Smooth muscle cell (in vitro differentiated cells): ENCODE measurements around the gene ZFYVE19. TPM values are rescaled to one million over a fixed set of nuclear protein-coding genes. Genes with fewer than 3 reads are reported as not detected.

Experiments used
- DNase-seq: peaks from one replicate; lab custom pipeline; 2025; ENCODE audit not compliant: unreplicated experiment; lab: John Stamatoyannopoulos, UW
- H2AFZ ChIP-seq: fragments of 200-600 bp; sonication (generic); 2 replicates; pipeline ENCODE4 v1.6.0; 2016; ENCODE audit warnings: antibody characterized with exemption, low read depth, mild to moderate bottlenecking
- H3F3A ChIP-seq: fragments of 200-600 bp; sonication (generic); 2 replicates; pipeline ENCODE4 v1.6.0; 2017; ENCODE audit warnings: antibody characterized with exemption, low read depth
- H3K27ac ChIP-seq: fragments of 200-600 bp; sonication (generic); 2 replicates; pipeline ENCODE4 v1.5.1; 2016; ENCODE audit warnings: low read depth, mild to moderate bottlenecking
- H3K27me3 ChIP-seq: fragments of 200-600 bp; sonication (generic); 2 replicates; pipeline ENCODE4 v1.6.1; 2016; ENCODE audit warnings: low read depth, mild to moderate bottlenecking
- H3K36me3 ChIP-seq: fragments of 200-600 bp; sonication (generic); 2 replicates; pipeline ENCODE4 v1.5.1; 2016; ENCODE audit warnings: low read depth
- H3K4me1 ChIP-seq: fragments of 200-600 bp; sonication (generic); 2 replicates; pipeline ENCODE4 v1.5.1; 2016; ENCODE audit warnings: low read depth
- H3K4me2 ChIP-seq: fragments of 200-600 bp; sonication (generic); 2 replicates; pipeline ENCODE4 v1.6.0; 2016; ENCODE audit warnings: mild to moderate bottlenecking
- H3K4me3 ChIP-seq: fragments of 200-600 bp; sonication (generic); 2 replicates; pipeline ENCODE4 v1.5.1; 2016; ENCODE audit warnings: mild to moderate bottlenecking
- H3K79me2 ChIP-seq: fragments of 200-600 bp; sonication (generic); 2 replicates; pipeline ENCODE4 v1.6.0; 2016; ENCODE audit warnings: low read depth, mild to moderate bottlenecking
- H3K9ac ChIP-seq: fragments of 200-600 bp; sonication (generic); 2 replicates; pipeline ENCODE4 v1.6.0; 2016; ENCODE audit warnings: low read depth
- H3K9me3 ChIP-seq: fragments of 200-600 bp; sonication (generic); replicated peaks from 2 replicates; pipeline ENCODE4 v1.5.1; 2016; ENCODE audit warnings: low read depth
- H4K20me1 ChIP-seq: fragments of 200-600 bp; sonication (generic); 2 replicates; pipeline ENCODE4 v1.6.0; 2016; ENCODE audit warnings: low read depth
- CTCF ChIP-seq: fragments of 200-600 bp; sonication (generic); IDR thresholded peaks from 2 replicates; pipeline ENCODE4 v1.5.1; 2017; ENCODE audit warnings: borderline replicate concordance, mild to moderate bottlenecking, antibody characterized with exemption; ENCODE audit not compliant: insufficient read depth, poor library complexity, severe bottlenecking
- WGBS: methylation state at CpG from one replicate; pipeline ENCODE4 v1.1.7; 2016; ENCODE audit warnings: low lambda C conversion rate; 5-methylcytosine and 5-hydroxymethylcytosine counted together
- polyA plus RNA-seq: library from polyadenylated mRNA; unstranded; fragments of >200 nt; fragmentation: Nextera tagmentation; extraction: Ambion mirVana; gene quantifications from 2 replicates; pipeline ENCODE4 v1.2.1, GENCODE V29; 2016
- total RNA-seq: library from RNA; depleted of rRNA; stranded (reverse); fragments of >200 nt; gene quantifications from 2 replicates; pipeline ENCODE4 v1.2.3, GENCODE V29; 2014

Gene ZFYVE19
- total and polyA plus RNA-seq, 2 experiments from 2014 or later: 16.5 to 30.1 TPM

GRCh38 chr15:40775007-40775406 lies 31.9 kb upstream of the ZFYVE19 start:
- Histone ChIP-seq H3K36me3 (peaks cover 3% of the 10 kb centered on the region), H3K27me3 (no peaks in the 10 kb centered on the region), H3K79me2 (no peaks in the 10 kb centered on the region)

GRCh38 chr15:40775740-40776536 lies 31.0 kb upstream of the ZFYVE19 start:
- WGBS: 99% methylated on average over 14 of the region's 14 CpGs
- Histone ChIP-seq H3K4me1 (no peaks in the 10 kb centered on the region), H3K4me2 (no peak overlapping the region), H4K20me1 (peaks cover 12% of the 10 kb centered on the region), H3K36me3 (peaks cover 3% of the 10 kb centered on the region), H3K79me2 (no peaks in the 10 kb centered on the region), H3K4me3 (no peak overlapping the region), H3K27me3 (no peaks in the 10 kb centered on the region), H3K27ac (no peak overlapping the region), H3K9ac (no peak overlapping the region), H3F3A (no peaks in the 10 kb centered on the region), H3K9me3 (no peaks in the 10 kb centered on the region), H2AFZ (no peak overlapping the region)
- TF ChIP-seq CTCF: no peak
- DNase-seq: no peak

More at GRCh38 chr15:40775007-40775406, 31.9 kb upstream of the ZFYVE19 start:
- H3K4me2 ChIP-seq: no peak overlapping the region
- H4K20me1 ChIP-seq: peaks cover 5% of the 10 kb centered on the region
- 98% methylated on average over 10 of the region's 10 CpGs for WGBS
- H3K9me3 ChIP-seq: no peaks in the 10 kb centered on the region
- no peak overlapping the region for H3K9ac ChIP-seq
- H3F3A ChIP-seq: no peaks in the 10 kb centered on the region
- no peak for TF ChIP-seq CTCF
- no peak overlapping the region for H2AFZ ChIP-seq
- no peak overlapping the region for H3K4me3 ChIP-seq
- H3K27ac ChIP-seq: no peak overlapping the region
- no peak for DNase-seq
- no peaks in the 10 kb centered on the region for H3K4me1 ChIP-seq

GRCh38 chr15:40776537-40777141 lies 30.2 kb upstream of the ZFYVE19 start:
- TF ChIP-seq CTCF: no peak
- WGBS: 91% methylated on average over 11 of the region's 11 CpGs
- Histone ChIP-seq H4K20me1 (peaks cover 16% of the 10 kb centered on the region), H3K4me2 (no peak overlapping the region), H3F3A (no peaks in the 10 kb centered on the region), H3K36me3 (peaks cover 3% of the 10 kb centered on the region), H3K9ac (no peak overlapping the region), H3K4me1 (no peaks in the 10 kb centered on the region), H2AFZ (no peak overlapping the region), H3K9me3 (no peaks in the 10 kb centered on the region), H3K79me2 (no peaks in the 10 kb centered on the region), H3K27ac (no peak overlapping the region), H3K27me3 (no peaks in the 10 kb centered on the region), H3K4me3 (no peak overlapping the region)
- DNase-seq: no peak
